KMS-11 (cell line): ENCODE data around the gene SHROOM3.
A peak's percentile ranks its signal among the peaks of the same experiment; 100 is the strongest.

Source experiments
- H2AFZ ChIP-seq: fragments of 200-600 bp; sonication (generic); 2 replicates; pipeline ENCODE4 v1.6.1; 2016; ENCODE audit warnings: antibody characterized with exemption, mixed run types, low read depth
- H3K27ac ChIP-seq: fragments of 200-600 bp; sonication (generic); 2 replicates; pipeline ENCODE4 v1.6.1; 2016; ENCODE audit warnings: mild to moderate bottlenecking, mixed run types
- H3K27me3 ChIP-seq: fragments of 200-600 bp; sonication (generic); 2 replicates; pipeline ENCODE4 v1.6.1; 2017; ENCODE audit warnings: mild to moderate bottlenecking, low read depth, mixed run types, moderate library complexity; ENCODE audit not compliant: insufficient read depth
- H3K36me3 ChIP-seq: fragments of 200-600 bp; sonication (generic); 2 replicates; pipeline ENCODE4 v1.6.1; 2017; ENCODE audit warnings: mild to moderate bottlenecking, mixed run types; ENCODE audit not compliant: insufficient read depth
- H3K4me1 ChIP-seq: fragments of 200-600 bp; sonication (generic); 2 replicates; pipeline ENCODE4 v1.6.1; 2016; ENCODE audit warnings: mild to moderate bottlenecking, low read depth, mixed run types; ENCODE audit not compliant: poor library complexity, severe bottlenecking
- H3K4me2 ChIP-seq: fragments of 200-600 bp; sonication (generic); 2 replicates; pipeline ENCODE4 v1.7.0; 2016; ENCODE audit warnings: mild to moderate bottlenecking, mixed run types
- H3K4me3 ChIP-seq: fragments of 200-600 bp; sonication (generic); IDR thresholded peaks from 2 replicates; pipeline ENCODE4 v1.6.1; 2017; ENCODE audit warnings: low read depth, low read length, mixed read lengths; ENCODE audit not compliant: insufficient read depth
- H3K79me2 ChIP-seq: fragments of 200-600 bp; sonication (generic); 2 replicates; pipeline ENCODE4 v1.6.1; 2016; ENCODE audit warnings: low read depth, mixed run types; ENCODE audit not compliant: insufficient read depth
- H3K9ac ChIP-seq: fragments of 200-600 bp; sonication (generic); 2 replicates; pipeline ENCODE4 v1.6.1; 2016; ENCODE audit warnings: mild to moderate bottlenecking, mixed run types
- H4K20me1 ChIP-seq: fragments of 200-600 bp; sonication (generic); 2 replicates; pipeline ENCODE4 v1.6.1; 2016; ENCODE audit warnings: mild to moderate bottlenecking, mixed run types; ENCODE audit not compliant: insufficient read depth
- CTCF ChIP-seq: fragments of 200-600 bp; sonication (generic); conservative IDR thresholded peaks from 2 replicates; pipeline ENCODE4 v1.6.1; 2017; ENCODE audit warnings: low read depth, mild to moderate bottlenecking, antibody characterized with exemption, low read length, moderate library complexity, mixed read lengths

Gene SHROOM3

DNA sequence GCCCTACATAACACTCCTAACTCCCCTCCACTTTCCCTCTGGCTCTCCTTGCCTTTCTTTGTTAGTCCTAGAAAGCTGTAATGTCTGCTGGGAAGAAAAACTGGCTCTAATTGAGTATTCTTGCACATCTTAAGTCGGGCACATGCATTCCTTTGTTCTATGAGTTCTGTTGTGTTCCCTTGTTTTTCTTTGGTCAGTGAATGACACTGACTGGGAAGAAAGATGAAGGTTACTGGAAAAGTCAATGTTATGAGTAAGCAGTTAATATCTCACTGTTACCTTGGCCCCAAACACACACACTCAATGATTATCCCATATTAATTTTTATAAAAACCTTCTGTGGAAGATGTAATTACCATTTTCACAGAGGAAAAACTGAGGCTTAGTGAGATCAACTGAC, 247.0 kb downstream of the SHROOM3 start:
- no peak overlapping the region for H3K27ac ChIP-seq
- TF ChIP-seq CTCF = no peak
- H3K4me2 ChIP-seq = no peak overlapping the region
- no peak overlapping the region for H2AFZ ChIP-seq
- H3K79me2 ChIP-seq = no peaks in the 10 kb centered on the region
- H3K27me3 ChIP-seq = no peaks in the 10 kb centered on the region
- H3K36me3 ChIP-seq = no peaks in the 10 kb centered on the region
- no peak overlapping the region for H3K4me3 ChIP-seq
- H3K9ac ChIP-seq = no peak overlapping the region
- peaks cover 31% of the 10 kb centered on the region for H3K4me1 ChIP-seq
- no peaks in the 10 kb centered on the region for H4K20me1 ChIP-seq

DNA sequence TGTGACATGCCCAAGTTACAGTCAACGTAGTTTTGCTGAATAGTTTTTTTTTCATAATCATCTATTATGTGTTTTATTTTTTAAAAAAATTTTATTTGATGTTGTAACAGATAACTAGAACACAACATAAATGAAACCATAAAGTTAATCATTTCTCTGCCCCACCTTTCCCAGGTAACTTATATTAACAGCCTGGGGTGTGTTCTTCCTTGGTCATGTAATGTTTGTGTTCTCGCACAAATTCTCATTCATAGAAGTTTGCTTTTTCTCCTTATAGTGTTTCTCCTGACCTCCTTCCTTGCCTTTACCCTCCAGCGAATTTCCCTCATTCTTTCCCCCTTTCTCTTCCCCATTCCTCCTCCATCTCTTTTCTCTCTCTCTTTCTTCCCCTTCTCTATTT, 248.1 kb downstream of the SHROOM3 start:
- no peak overlapping the region for H3K9ac ChIP-seq
- H3K27me3 ChIP-seq = no peaks in the 10 kb centered on the region
- H2AFZ ChIP-seq = no peak overlapping the region
- H3K79me2 ChIP-seq = no peaks in the 10 kb centered on the region
- no peaks in the 10 kb centered on the region for H4K20me1 ChIP-seq
- H3K4me3 ChIP-seq = no peak overlapping the region
- no peaks in the 10 kb centered on the region for H3K36me3 ChIP-seq
- no peak overlapping the region for H3K27ac ChIP-seq
- H3K4me2 ChIP-seq = no peak overlapping the region
- TF ChIP-seq CTCF = no peak
- peaks cover 42% of the 10 kb centered on the region for H3K4me1 ChIP-seq

GRCh38 chr4:76687746-76688448, 252.9 kb downstream of the SHROOM3 start:
- no peak overlapping the region for H3K4me3 ChIP-seq
- no peaks in the 10 kb centered on the region for H4K20me1 ChIP-seq
- peak overlapping the region; percentile 68 for H3K27ac ChIP-seq
- peaks cover 33% of the 10 kb centered on the region for H3K79me2 ChIP-seq
- no peaks in the 10 kb centered on the region for H3K36me3 ChIP-seq
- no peaks in the 10 kb centered on the region for H3K27me3 ChIP-seq
- peak overlapping the region; percentile 76 for H3K4me2 ChIP-seq
- peaks cover 51% of the 10 kb centered on the region for H3K4me1 ChIP-seq
- no peak for TF ChIP-seq CTCF
- H2AFZ ChIP-seq = peak overlapping the region; percentile 71
- H3K9ac ChIP-seq = peak overlapping the region; percentile 77; the same call in 1 of the 2 replicates

DNA sequence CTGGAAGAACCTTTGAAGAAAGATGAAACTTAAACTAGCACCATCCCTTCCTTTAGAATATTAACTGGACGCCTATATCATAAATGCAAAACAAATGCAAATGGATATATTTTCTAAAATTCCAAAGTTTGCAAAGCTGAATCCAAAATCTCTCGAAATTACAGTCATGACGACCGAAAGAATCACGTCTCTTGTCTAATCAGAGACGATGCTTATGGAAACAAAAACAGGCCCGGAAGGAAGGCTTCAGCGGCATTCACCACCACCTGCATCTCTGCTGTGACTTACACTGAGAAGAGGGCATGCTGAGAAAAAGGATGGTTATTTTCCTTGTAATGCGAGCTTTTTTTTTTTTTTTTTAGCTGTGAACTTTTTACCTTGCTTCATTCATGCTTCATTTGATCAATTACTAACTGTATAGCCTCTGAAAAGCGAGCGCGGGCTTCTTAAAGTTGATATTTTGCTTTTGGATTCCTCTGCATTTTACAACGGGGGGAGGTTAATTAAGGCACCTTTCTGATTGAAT, 253.7 kb downstream of the SHROOM3 start:
- Histone ChIP-seq H3K27me3 (no peaks in the 10 kb centered on the region), H3K36me3 (no peaks in the 10 kb centered on the region), H3K27ac (peak overlapping the region; percentile 68), H3K4me2 (peak overlapping the region; percentile 76), H3K79me2 (peaks cover 34% of the 10 kb centered on the region), H3K9ac (peak overlapping the region; percentile 77), H4K20me1 (no peaks in the 10 kb centered on the region), H3K4me1 (peaks cover 58% of the 10 kb centered on the region), H2AFZ (peak overlapping the region; percentile 71), H3K4me3 (no peak overlapping the region)
- TF ChIP-seq CTCF = no peak
